HEK293 (cell line): Measurements from ENCODE around the gene TEAD4.
A peak's percentile ranks its signal among the peaks of the same experiment; 100 is the strongest.

ENCODE experiments used
- CTCF ChIA-PET: fragments of 350-600 bp; formaldehyde crosslinking; extraction: SDS; loops from one replicate; lab custom pipeline; 2021; ENCODE audit warnings: antibody characterized with exemption; lab: Yijun Ruan, JAX
- POLR2A ChIA-PET: fragments of 300-600 bp; formaldehyde crosslinking; extraction: SDS; loops from one replicate; lab custom pipeline; 2020; ENCODE audit warnings: antibody characterized with exemption, inconsistent platforms; lab: Yijun Ruan, JAX
- H3K27ac ChIP-seq: fragments of 200-500 bp; sonication (Bioruptor generic); 2 replicates; pipeline ENCODE4 v1.5.1; 2014; ENCODE audit warnings: low read depth, low read length, control low read depth, inconsistent platforms; ENCODE audit errors: extremely low read depth
- H3K36me3 ChIP-seq, 2 experiments: fragments of 200-500 bp in 1 of 2; sonication (Bioruptor generic) in 1 of 2; 1 replicate in 1 of 2; 2 replicates in 1 of 2; pipeline ENCODE4 v1.5.1; 2014 to 2017; ENCODE audit warnings: inconsistent platforms in 2 of 2, low read length in 2 of 2; ENCODE audit not compliant: control insufficient read depth in 2 of 2, insufficient read depth in 1 of 2
- H3K4me1 ChIP-seq: fragments of 200-500 bp; sonication (Bioruptor generic); 2 replicates; pipeline ENCODE4 v1.5.1; 2014; ENCODE audit warnings: mild to moderate bottlenecking, low read length, inconsistent platforms; ENCODE audit not compliant: control insufficient read depth, insufficient read depth
- H3K4me3 ChIP-seq: 2 replicates; pipeline ENCODE4 v1.5.1; 2011; ENCODE audit warnings: low read depth, mild to moderate bottlenecking, control low read depth, low read length, moderate library complexity
- H3K9me3 ChIP-seq: fragments of 200-500 bp; sonication (Bioruptor generic); 2 replicates; pipeline ENCODE4 v1.5.1; 2014; ENCODE audit warnings: low read depth, low read length, inconsistent platforms; ENCODE audit not compliant: control insufficient read depth, insufficient read depth
- AEBP2 ChIP-seq: fragments of 450-650 bp; formaldehyde crosslinking; IDR thresholded peaks from 2 replicates; pipeline ENCODE4 v1.5.1; 2016; ENCODE audit warnings: missing biosample characterization, missing genetic modification characterization, borderline replicate concordance
- EGR2 ChIP-seq: fragments of 450-650 bp; formaldehyde crosslinking; IDR thresholded peaks from 2 replicates; pipeline ENCODE4 v1.5.1; 2016; ENCODE audit warnings: low read depth, missing biosample characterization, missing genetic modification characterization
- HOXA7 ChIP-seq: sonication (generic); formaldehyde crosslinking; IDR thresholded peaks from 2 replicates; pipeline ENCODE4 v1.8.1; 2022; ENCODE audit warnings: missing genetic modification reagents, borderline replicate concordance
- KLF1 ChIP-seq: fragments of 450-650 bp; formaldehyde crosslinking; IDR thresholded peaks from 2 replicates; pipeline ENCODE4 v1.5.1; 2016; ENCODE audit warnings: missing biosample characterization, missing genetic modification characterization
- KLF8 ChIP-seq: fragments of 450-650 bp; formaldehyde crosslinking; IDR thresholded peaks from 2 replicates; pipeline ENCODE4 v1.5.1; 2016; ENCODE audit warnings: missing biosample characterization, missing genetic modification characterization
- SCRT1 ChIP-seq: fragments of 450-650 bp; formaldehyde crosslinking; IDR thresholded peaks from 2 replicates; pipeline ENCODE4 v1.5.1; 2016; ENCODE audit warnings: missing biosample characterization, missing genetic modification characterization, borderline replicate concordance
- ZBTB11 ChIP-seq: fragments of 450-650 bp; formaldehyde crosslinking; conservative IDR thresholded peaks from 2 replicates; pipeline ENCODE4 v1.5.1; 2016; ENCODE audit warnings: low read depth, missing biosample characterization, missing genetic modification characterization
- ZBTB26 ChIP-seq: fragments of 450-650 bp; formaldehyde crosslinking; optimal IDR thresholded peaks from 2 replicates; pipeline ENCODE3; 2016; ENCODE audit warnings: missing biosample characterization, mild to moderate bottlenecking, missing genetic modification characterization
- ZNF148 ChIP-seq: fragments of 450-650 bp; formaldehyde crosslinking; IDR thresholded peaks from 2 replicates; pipeline ENCODE4 v1.5.0; 2017; ENCODE audit warnings: missing biosample characterization, missing genetic modification characterization, borderline replicate concordance
- ZNF184 ChIP-seq: fragments of 450-650 bp; IDR thresholded peaks from 2 replicates; pipeline ENCODE4 v1.5.1; 2018; ENCODE audit warnings: missing biosample characterization, mild to moderate bottlenecking, missing genetic modification characterization
- ZNF302 ChIP-seq: fragments of 450-650 bp; formaldehyde crosslinking; IDR thresholded peaks from 2 replicates; pipeline ENCODE4 v1.5.1; 2016; ENCODE audit warnings: missing biosample characterization, missing genetic modification characterization, low read depth
- ZNF366 ChIP-seq: fragments of 450-650 bp; formaldehyde crosslinking; conservative IDR thresholded peaks from 2 replicates; pipeline ENCODE4 v1.5.1; 2016; ENCODE audit warnings: missing biosample characterization, missing genetic modification characterization
- ZNF48 ChIP-seq: fragments of 450-650 bp; formaldehyde crosslinking; IDR thresholded peaks from 2 replicates; pipeline ENCODE4 v1.5.1; 2016; ENCODE audit warnings: missing biosample characterization, missing genetic modification characterization
- ZNF658 ChIP-seq: fragments of 450-650 bp; formaldehyde crosslinking; IDR thresholded peaks from 2 replicates; pipeline ENCODE4; 2016; ENCODE audit warnings: missing biosample characterization, missing genetic modification characterization
- ZXDB ChIP-seq: fragments of 450-650 bp; formaldehyde crosslinking; IDR thresholded peaks from 2 replicates; pipeline ENCODE4 v1.5.1; 2016; ENCODE audit warnings: missing biosample characterization, missing genetic modification characterization

The TEAD4 gene

GRCh38 chr12:3020399-3020798, 61.2 kb downstream of the TEAD4 start:
- Histone ChIP-seq H3K27ac (no peak overlapping the region), H3K4me3 (no peak overlapping the region), H3K4me1 (no peaks in the 10 kb centered on the region), H3K36me3 (peaks cover 0 to 10% of the 10 kb centered on the region in 2 experiments; a peak in 2 of 3 replicates), H3K9me3 (no peaks in the 10 kb centered on the region)
- POLR2A ChIA-PET: no interaction called here
- CTCF ChIA-PET: no interaction called here
- TF ChIP-seq ZXDB (tag by site-specific recombination) (no peak), ZNF148 (no peak), ZNF48 (tag by site-specific recombination) (no peak), KLF8 (tag by site-specific recombination) (no peak), ZNF184 (tag by site-specific recombination) (no peak), HOXA7 (CRISPR knock-in tag) (no peak), ZBTB26 (tag by site-specific recombination) (no peak), ZNF302 (tag by site-specific recombination) (no peak), SCRT1 (tag by site-specific recombination) (no peak)
- TF ChIP-seq, all 188 proteins: peak for 0

- H3K4me3 ChIP-seq: no peak overlapping the region
- TF ChIP-seq AEBP2 (tag by site-specific recombination): no peak
- no peak for TF ChIP-seq KLF8 (tag by site-specific recombination)
- TF ChIP-seq ZNF366 (tag by site-specific recombination): peak; percentile 54
- no peak for TF ChIP-seq ZNF658
- H3K9me3 ChIP-seq: no peaks in the 10 kb centered on the region
- POLR2A ChIA-PET: no interaction called here
- CTCF ChIA-PET: no interaction called here
- no peaks in the 10 kb centered on the region for H3K4me1 ChIP-seq
- no peak overlapping the region for H3K27ac ChIP-seq
- peaks cover 0 to 10% of the 10 kb centered on the region in 2 experiments; a peak in 2 of 3 replicates for H3K36me3 ChIP-seq
Measured at GRCh38 chr12:3020850-3021435, 61.7 kb downstream of the TEAD4 start.

- CTCF ChIA-PET: interaction anchor here (0.6 to 2.8 kb wide), 4 partner anchors 12 to 137 kb away, joined by 3 to 7 read pairs (median 4); no protein-coding TSS in a partner anchor
- Histone ChIP-seq H3K9me3 (no peaks in the 10 kb centered on the region), H3K27ac (no peak overlapping the region), H3K4me1 (no peaks in the 10 kb centered on the region), H3K36me3 (peaks cover 0 to 15% of the 10 kb centered on the region in 2 experiments; a peak in 2 of 3 replicates), H3K4me3 (no peak overlapping the region)
- POLR2A ChIA-PET: no interaction called here
- TF ChIP-seq ZBTB11 (tag by site-specific recombination) (no peak), KLF1 (tag by site-specific recombination) (0 out of 2 replicates have a peak, but pooled peaks have one; percentile 46), EGR2 (peak; percentile 79)
Measured at GRCh38 chr12:3022411-3022810, 63.2 kb downstream of the TEAD4 start.
